Mucosa of stomach (tissue), 1 donor: ENCODE results near the gene TCERG1L.

Experiments used
- H3K27me3 ChIP-seq: one replicate; pipeline ENCODE4 v1.7.0; 2013; ENCODE audit warnings: mild to moderate bottlenecking, low read length; ENCODE audit not compliant: control insufficient read depth, insufficient read depth
- H3K36me3 ChIP-seq: one replicate; pipeline ENCODE4 v1.7.0; 2013; ENCODE audit warnings: low read length; ENCODE audit not compliant: control insufficient read depth, insufficient read depth
- H3K4me1 ChIP-seq: one replicate; pipeline ENCODE4 v1.7.0; 2013; ENCODE audit warnings: mild to moderate bottlenecking, low read length; ENCODE audit not compliant: control insufficient read depth, insufficient read depth
- H3K4me3 ChIP-seq: one replicate; pipeline ENCODE4 v1.7.0; 2013; ENCODE audit warnings: low read length
- H3K9ac ChIP-seq: one replicate; pipeline ENCODE4 v1.7.0; 2013; ENCODE audit warnings: mild to moderate bottlenecking, low read length, moderate library complexity
- H3K9me3 ChIP-seq: one replicate; pipeline ENCODE4 v1.7.0; 2013; ENCODE audit warnings: mild to moderate bottlenecking, low read length, moderate library complexity; ENCODE audit not compliant: control insufficient read depth
- donor health status: Pancreatic carcinoma.

The TCERG1L gene

GRCh38 chr10:131117416-131118212 lies 193.9 kb downstream of the TCERG1L start:
- no peaks in the 10 kb centered on the region for H3K9me3 ChIP-seq
- H3K4me1 ChIP-seq, result no peaks in the 10 kb centered on the region
- H3K4me3 ChIP-seq, result no peak overlapping the region
- H3K36me3 ChIP-seq, result no peaks in the 10 kb centered on the region
- H3K27me3 ChIP-seq, result no peaks in the 10 kb centered on the region
- H3K9ac ChIP-seq, result no peak overlapping the region

GRCh38 chr10:131116991-131117375 lies 194.5 kb downstream of the TCERG1L start:
- Histone ChIP-seq H3K36me3 (no peaks in the 10 kb centered on the region), H3K27me3 (no peaks in the 10 kb centered on the region), H3K4me1 (no peaks in the 10 kb centered on the region), H3K4me3 (no peak overlapping the region), H3K9ac (no peak overlapping the region), H3K9me3 (no peaks in the 10 kb centered on the region)

DNA sequence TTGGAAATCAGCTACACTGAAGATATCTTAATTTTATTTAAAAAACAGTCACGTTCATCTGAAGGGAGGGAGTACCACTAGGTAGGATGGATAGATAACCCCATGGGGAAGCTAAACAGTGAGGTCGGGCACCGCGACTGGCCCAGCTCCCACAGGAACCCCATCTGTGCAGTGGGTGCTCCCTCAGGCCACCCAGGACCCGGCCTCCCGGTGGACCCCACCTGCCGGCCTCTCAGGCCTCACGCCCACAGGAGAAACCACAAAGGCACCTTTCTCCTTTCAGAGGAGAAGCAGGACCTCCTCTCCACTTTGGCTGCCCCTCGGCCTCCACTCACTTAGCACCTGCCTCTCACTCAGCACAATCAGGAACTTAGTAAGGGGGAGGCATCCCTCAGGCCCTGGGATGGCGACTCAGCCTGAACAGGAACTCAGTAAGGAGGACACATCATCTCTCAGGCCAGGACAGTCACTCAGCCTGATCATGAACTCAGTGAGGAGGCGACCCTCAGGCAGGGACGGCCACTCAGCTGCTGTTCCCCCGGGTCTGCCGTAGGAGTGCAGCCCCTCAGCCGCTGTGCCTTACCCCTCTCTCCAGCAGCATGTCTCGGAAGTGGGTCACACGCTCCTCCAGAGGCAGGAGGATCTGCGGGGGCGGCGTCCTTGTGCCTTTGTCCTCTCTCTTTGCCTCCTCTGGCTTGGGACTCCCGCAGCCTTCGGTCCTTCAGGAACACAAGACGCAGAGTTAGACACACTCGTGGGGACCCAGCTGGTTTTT lies 195.1 kb downstream of the TCERG1L start:
- no peak overlapping the region for H3K4me3 ChIP-seq
- no peaks in the 10 kb centered on the region for H3K9me3 ChIP-seq
- no peaks in the 10 kb centered on the region for H3K36me3 ChIP-seq
- H3K9ac ChIP-seq, result no peak overlapping the region
- no peaks in the 10 kb centered on the region for H3K4me1 ChIP-seq
- H3K27me3 ChIP-seq, result no peaks in the 10 kb centered on the region

GRCh38 chr10:131115801-131116200 lies 195.7 kb downstream of the TCERG1L start:
- H3K4me1 ChIP-seq, result no peaks in the 10 kb centered on the region
- H3K27me3 ChIP-seq, result no peaks in the 10 kb centered on the region
- no peaks in the 10 kb centered on the region for H3K36me3 ChIP-seq
- H3K9ac ChIP-seq, result no peak overlapping the region
- H3K4me3 ChIP-seq, result no peak overlapping the region
- H3K9me3 ChIP-seq, result no peaks in the 10 kb centered on the region

- Histone ChIP-seq H3K4me3 (no peak overlapping the region), H3K36me3 (no peaks in the 10 kb centered on the region), H3K9ac (no peak overlapping the region), H3K4me1 (no peaks in the 10 kb centered on the region), H3K9me3 (no peaks in the 10 kb centered on the region), H3K27me3 (no peaks in the 10 kb centered on the region)
These were observed 196.2 kb downstream of the TCERG1L start for GRCh38 chr10:131115321-131115720.

DNA sequence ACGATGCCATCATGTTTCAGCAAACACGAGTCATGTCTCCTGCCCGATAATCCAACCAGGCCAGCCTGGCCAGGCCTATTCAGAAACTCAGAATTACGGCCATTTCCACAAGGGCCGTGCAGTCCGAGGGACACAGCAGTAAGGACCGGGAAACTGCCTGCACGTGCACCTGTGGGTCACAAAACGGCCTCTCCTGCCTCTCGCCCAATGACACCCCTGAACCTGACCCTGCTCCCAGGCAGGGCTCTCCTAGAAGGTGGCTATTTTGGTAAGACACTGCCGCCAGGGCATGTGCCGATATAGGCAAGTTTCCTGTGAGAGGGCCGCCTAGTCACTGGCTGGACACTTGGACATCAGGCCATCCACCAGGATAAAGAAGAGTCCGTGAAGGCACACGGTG lies 196.7 kb downstream of the TCERG1L start:
- Histone ChIP-seq H3K9ac (no peak overlapping the region), H3K36me3 (no peaks in the 10 kb centered on the region), H3K4me3 (no peak overlapping the region), H3K27me3 (no peaks in the 10 kb centered on the region), H3K9me3 (no peaks in the 10 kb centered on the region), H3K4me1 (no peaks in the 10 kb centered on the region)

DNA sequence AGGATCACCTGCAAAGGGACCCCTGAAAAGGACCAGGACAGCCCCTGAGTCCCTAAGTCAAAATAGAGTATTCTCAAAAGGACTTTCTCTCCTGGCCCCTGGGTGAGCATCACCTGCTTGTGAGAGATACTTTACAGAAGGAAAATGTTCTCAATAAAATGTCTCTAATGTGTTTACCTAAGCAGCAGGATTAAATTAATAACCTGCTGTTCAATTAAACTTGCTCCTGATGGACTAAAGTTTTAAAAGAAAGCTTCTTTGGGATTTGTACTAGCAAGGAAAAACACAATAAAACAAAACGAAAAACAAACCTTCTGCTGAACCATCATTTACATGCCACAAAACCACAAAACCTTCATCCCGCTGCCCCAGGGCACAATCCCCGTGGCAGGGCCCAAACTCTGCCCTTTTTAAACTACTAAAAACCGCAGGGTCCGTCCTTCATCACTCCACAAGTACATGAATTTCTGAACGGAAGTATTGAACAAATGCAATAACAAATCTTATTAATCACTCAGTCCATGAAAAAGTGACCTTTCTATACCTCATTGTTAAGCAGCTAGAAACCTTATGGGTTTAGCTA lies 197.7 kb downstream of the TCERG1L start:
- no peak overlapping the region for H3K4me3 ChIP-seq
- H3K4me1 ChIP-seq, result no peaks in the 10 kb centered on the region
- H3K9ac ChIP-seq, result no peak overlapping the region
- H3K27me3 ChIP-seq, result no peaks in the 10 kb centered on the region
- no peaks in the 10 kb centered on the region for H3K9me3 ChIP-seq
- no peaks in the 10 kb centered on the region for H3K36me3 ChIP-seq

- Histone ChIP-seq H3K36me3 (no peaks in the 10 kb centered on the region), H3K4me3 (no peak overlapping the region), H3K4me1 (no peaks in the 10 kb centered on the region), H3K9ac (no peak overlapping the region), H3K27me3 (no peaks in the 10 kb centered on the region), H3K9me3 (no peaks in the 10 kb centered on the region)
These were observed 198.4 kb downstream of the TCERG1L start for GRCh38 chr10:131113165-131113564.

- H3K4me3 ChIP-seq, result no peak overlapping the region
- H3K9me3 ChIP-seq, result no peaks in the 10 kb centered on the region
- H3K4me1 ChIP-seq, result no peaks in the 10 kb centered on the region
- H3K9ac ChIP-seq, result no peak overlapping the region
- no peaks in the 10 kb centered on the region for H3K27me3 ChIP-seq
- no peaks in the 10 kb centered on the region for H3K36me3 ChIP-seq
These were observed 198.8 kb downstream of the TCERG1L start for GRCh38 chr10:131112691-131113090.

- H3K4me1 ChIP-seq, result no peaks in the 10 kb centered on the region
- H3K9ac ChIP-seq, result no peak overlapping the region
- no peaks in the 10 kb centered on the region for H3K27me3 ChIP-seq
- no peaks in the 10 kb centered on the region for H3K9me3 ChIP-seq
- no peaks in the 10 kb centered on the region for H3K36me3 ChIP-seq
- H3K4me3 ChIP-seq, result no peak overlapping the region
These were observed 199.9 kb downstream of the TCERG1L start for GRCh38 chr10:131111471-131112080.

DNA sequence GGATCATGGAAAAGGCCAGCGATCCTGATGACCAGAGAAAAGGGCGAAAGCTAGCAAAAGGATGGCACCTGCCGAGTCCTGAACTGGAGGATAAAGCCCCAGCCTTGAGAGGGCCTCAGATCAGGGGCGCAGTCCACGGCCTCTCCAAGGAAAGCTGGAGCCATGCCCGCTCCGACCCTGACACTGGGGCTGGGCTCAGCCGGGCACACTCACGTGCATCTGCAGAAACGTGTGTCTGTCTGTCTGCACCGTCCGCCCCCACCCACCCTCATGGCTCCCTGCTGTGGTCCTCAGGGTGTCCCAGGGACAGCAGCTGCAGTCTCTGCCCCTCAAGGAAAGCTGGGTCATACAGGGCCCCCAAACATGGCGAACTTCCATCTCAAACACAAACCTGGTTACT lies 200.5 kb downstream of the TCERG1L start:
- Histone ChIP-seq H3K9me3 (no peaks in the 10 kb centered on the region), H3K9ac (no peak overlapping the region), H3K27me3 (no peaks in the 10 kb centered on the region), H3K4me1 (no peaks in the 10 kb centered on the region), H3K4me3 (no peak overlapping the region), H3K36me3 (no peaks in the 10 kb centered on the region)

DNA sequence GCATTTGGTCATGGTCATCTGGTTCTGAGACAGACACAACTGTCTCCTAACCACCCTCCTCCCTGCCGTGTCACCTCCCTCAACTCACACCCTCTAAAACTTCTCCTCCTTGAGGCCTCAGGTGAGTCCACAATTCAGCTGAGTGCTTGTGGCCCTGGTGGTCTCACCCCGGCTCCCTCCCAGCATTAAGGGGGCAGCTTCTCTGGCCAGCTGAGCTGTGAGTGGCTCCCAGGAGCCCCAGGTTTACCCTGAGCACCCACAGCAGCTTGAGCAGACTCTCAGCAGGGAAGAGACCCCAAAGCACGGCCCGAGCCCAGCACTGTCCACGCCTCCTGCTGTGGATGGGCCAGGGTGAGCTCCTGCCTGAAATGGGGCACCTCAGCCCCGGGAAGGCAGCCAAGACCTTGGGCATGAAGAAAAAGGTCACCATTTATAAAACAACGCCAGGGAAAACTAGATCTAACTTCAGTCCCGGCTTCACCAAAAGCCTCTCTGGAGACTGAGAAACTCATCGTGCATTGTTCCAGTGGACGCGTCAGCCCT lies 201.2 kb downstream of the TCERG1L start:
- no peaks in the 10 kb centered on the region for H3K36me3 ChIP-seq
- no peaks in the 10 kb centered on the region for H3K27me3 ChIP-seq
- H3K9me3 ChIP-seq, result no peaks in the 10 kb centered on the region
- no peaks in the 10 kb centered on the region for H3K4me1 ChIP-seq
- no peak overlapping the region for H3K9ac ChIP-seq
- no peak overlapping the region for H3K4me3 ChIP-seq
